Spleen (tissue), 11 donors: ENCODE results near the gene ZNF518B. TPM values are rescaled to one million over a fixed set of nuclear protein-coding genes. Genes with fewer than 3 reads are reported as not detected.

Experiments
- DNase-seq: peaks from one replicate; pipeline ENCODE4 v3.0.0-alpha.2; 2020
- H3K27ac ChIP-seq, 8 donors: fragments of 200-600 bp; sonication (generic) in 7 of 8; 1 replicate in 4 of 8; 2 replicates in 4 of 8; pipeline versions ENCODE4 v1.5.0 to v1.8.0; 2016 to 2021; ENCODE audit warnings: inconsistent platforms in 4 of 8, mild to moderate bottlenecking in 4 of 8, moderate library complexity in 1 of 8
- H3K27me3 ChIP-seq, 7 donors: fragments of 200-600 bp; sonication (generic) in 6 of 7; replicated peaks in 1 of 7; 1 replicate in 4 of 7; 2 replicates in 3 of 7; pipeline versions ENCODE4 v1.5.0 to v1.8.0; 2016 to 2021; ENCODE audit warnings: inconsistent platforms in 3 of 7, mild to moderate bottlenecking in 1 of 7
- H3K36me3 ChIP-seq, 6 donors: fragments of 200-600 bp; sonication (generic) in 5 of 6; 1 replicate in 4 of 6; 2 replicates in 2 of 6; pipeline versions ENCODE4 v1.5.0 to v1.8.0; 2016 to 2021; ENCODE audit warnings: inconsistent platforms in 2 of 6
- H3K4me1 ChIP-seq, 6 donors: fragments of 200-600 bp; sonication (generic) in 5 of 6; 1 replicate in 3 of 6; 2 replicates in 3 of 6; pipeline versions ENCODE4 v1.5.0 to v1.8.0; 2016 to 2021; ENCODE audit warnings: inconsistent platforms in 3 of 6
- H3K4me3 ChIP-seq, 8 donors: fragments of 200-600 bp; sonication (generic) in 7 of 8; 1 replicate in 4 of 8; 2 replicates in 4 of 8; pipeline versions ENCODE4 v1.5.0 to v1.8.0; 2016 to 2021; ENCODE audit warnings: inconsistent platforms in 4 of 8, mild to moderate bottlenecking in 4 of 8, moderate library complexity in 2 of 8
- H3K9me3 ChIP-seq, 8 donors: fragments of 200-600 bp; sonication (generic) in 7 of 8; 1 replicate in 4 of 8; 2 replicates in 4 of 8; pipeline versions ENCODE4 v1.5.0 to v1.8.0; 2016 to 2021; ENCODE audit warnings: inconsistent platforms in 4 of 8
- POLR2A ChIP-seq, 3 donors: fragments of 450-650 bp; IDR thresholded peaks; one replicate each; pipeline ENCODE4 v1.5.1; 2017; ENCODE audit warnings: antibody characterized with exemption in 3 of 3, mild to moderate bottlenecking in 1 of 3
- POLR2AphosphoS5 ChIP-seq, 3 donors: sonication (generic); formaldehyde crosslinking; IDR thresholded peaks; one replicate each; pipeline ENCODE4 v1.5.1; 2017; ENCODE audit warnings: antibody characterized with exemption in 3 of 3
- WGBS, 5 donors: extraction: QIAGEN DNeasy Blood & Tissue Kit in 3 of 5; methylation state at CpG; one replicate each; pipeline versions ENCODE4 v1.1.5 to v1.1.7; 2013 to 2018; 5-methylcytosine and 5-hydroxymethylcytosine counted together
- intact Hi-C: fragments of 100-400 bp; cut with DNase I; formaldehyde crosslinking; loops from one replicate; pipeline ENCODE4 v1.15.0; 2023; ENCODE audit warnings: low total_unique reads
- polyA plus RNA-seq, 3 donors: library from polyadenylated mRNA; stranded (reverse); fragments of 200-250 nt; gene quantifications; one replicate each; pipeline ENCODE4 v1.2.1, GENCODE V29; 2013
- total RNA-seq, 7 donors: library from RNA; depleted of rRNA in 3 of 7; stranded (reverse); fragments of >200 nt in 3 of 7; fragmentation: NEBNext Ultra II Directional in 4 of 7; extraction: Animal tissue kit (Norgen Biotek cat#: 25700) in 4 of 7; gene quantifications; one replicate each; pipeline versions ENCODE4 v1.1.0 to v1.2.1, GENCODE V29; 2016 to 2021
- TF ChIP-seq, protein P1 (sequence below), 11 experiments: fragments of 200-600 bp in 7 of 11; fragments of 450-650 bp in 4 of 11; sonication (generic) in 4 of 11; IDR thresholded peaks in 8 of 11; conservative IDR thresholded peaks in 3 of 11; 1 replicate in 7 of 11; 2 replicates in 4 of 11; pipeline versions ENCODE4 v1.4.0 to v1.8.0; 2016 to 2021; ENCODE audit warnings: antibody characterized with exemption in 11 of 11, inconsistent platforms in 4 of 11, mild to moderate bottlenecking in 1 of 11
- donor health status: healthy with polysubstance abuse.
- donor health status: DM: no; HTN: no; CAD: no; lungs with moderate emphysema.
- donor health status: DM: no; HTN: no; CAD: no.
- donor health status: Bipolar disorder and iron deficiency.
- donor health status: healthy.
- donor health status: DM: no; HTN: no; CAD: no.
- donor health status: DM: yes; HTN: yes; CAD: no.

Gene ZNF518B
- total and polyA plus RNA-seq, 10 donors, result 4.9 to 61.9 (median 22.6) TPM

DNA sequence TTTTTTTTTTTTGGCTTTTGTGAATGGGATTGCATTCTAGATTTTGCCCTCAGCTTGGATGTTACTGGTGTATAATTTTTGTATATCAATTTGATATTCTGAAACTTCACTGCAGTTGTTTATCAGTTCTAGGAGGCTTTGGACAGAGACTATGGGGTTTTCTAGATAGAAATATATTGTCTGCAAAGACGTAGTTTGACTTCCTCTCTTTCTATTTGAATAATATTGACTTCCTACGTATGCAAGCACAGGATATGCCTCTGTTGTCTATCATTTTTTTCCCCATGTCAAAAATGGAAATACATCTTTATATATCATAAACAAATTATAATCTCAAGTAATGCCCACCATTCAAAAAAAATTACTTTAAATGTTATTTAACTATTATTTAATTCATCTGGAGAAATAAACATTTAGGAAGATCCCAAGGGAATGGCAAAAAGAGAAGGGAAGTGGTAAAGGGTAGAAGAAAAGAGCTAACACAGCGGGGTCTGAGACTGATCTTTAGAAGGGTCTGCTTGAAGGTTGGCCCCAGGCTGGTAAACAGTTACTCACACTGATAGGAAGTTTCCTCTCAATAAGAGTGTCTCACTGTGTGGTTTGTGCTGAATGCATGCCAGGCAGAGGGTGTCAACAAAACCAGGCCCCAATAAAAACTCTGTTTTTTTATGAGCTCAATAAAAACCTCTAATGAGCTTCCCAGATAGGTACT lies 35.7 kb downstream of the ZNF518B start:
- Histone ChIP-seq H3K4me1 (no peaks in the 10 kb centered on the region), H3K4me3 (no peak overlapping the region), H3K36me3 (no peaks in the 10 kb centered on the region), H3K27ac (no peak overlapping the region), H3K27me3 (no peaks in the 10 kb centered on the region), H3K9me3 (peaks cover 0 to 23% (median 3%) of the 10 kb centered on the region in 8 donors)
- intact Hi-C loops, result no loop called here
- 19 to 42% (median 34%) methylated on average over 3 of the region's 3 CpGs for WGBS, 5 donors
- DNase-seq, result no peak
- no peak for TF ChIP-seq POLR2A (IDR thresholded peaks at IDR 0.05)
- no peak for TF ChIP-seq POLR2AphosphoS5 (IDR thresholded peaks at IDR 0.05)
- TF ChIP-seq, protein P1, sequence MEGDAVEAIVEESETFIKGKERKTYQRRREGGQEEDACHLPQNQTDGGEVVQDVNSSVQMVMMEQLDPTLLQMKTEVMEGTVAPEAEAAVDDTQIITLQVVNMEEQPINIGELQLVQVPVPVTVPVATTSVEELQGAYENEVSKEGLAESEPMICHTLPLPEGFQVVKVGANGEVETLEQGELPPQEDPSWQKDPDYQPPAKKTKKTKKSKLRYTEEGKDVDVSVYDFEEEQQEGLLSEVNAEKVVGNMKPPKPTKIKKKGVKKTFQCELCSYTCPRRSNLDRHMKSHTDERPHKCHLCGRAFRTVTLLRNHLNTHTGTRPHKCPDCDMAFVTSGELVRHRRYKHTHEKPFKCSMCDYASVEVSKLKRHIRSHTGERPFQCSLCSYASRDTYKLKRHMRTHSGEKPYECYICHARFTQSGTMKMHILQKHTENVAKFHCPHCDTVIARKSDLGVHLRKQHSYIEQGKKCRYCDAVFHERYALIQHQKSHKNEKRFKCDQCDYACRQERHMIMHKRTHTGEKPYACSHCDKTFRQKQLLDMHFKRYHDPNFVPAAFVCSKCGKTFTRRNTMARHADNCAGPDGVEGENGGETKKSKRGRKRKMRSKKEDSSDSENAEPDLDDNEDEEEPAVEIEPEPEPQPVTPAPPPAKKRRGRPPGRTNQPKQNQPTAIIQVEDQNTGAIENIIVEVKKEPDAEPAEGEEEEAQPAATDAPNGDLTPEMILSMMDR (IDR thresholded peaks at IDR 0.05 in 8 of 11, conservative IDR thresholded peaks at IDR 0.05 in 3 of 11), result no peak

DNA sequence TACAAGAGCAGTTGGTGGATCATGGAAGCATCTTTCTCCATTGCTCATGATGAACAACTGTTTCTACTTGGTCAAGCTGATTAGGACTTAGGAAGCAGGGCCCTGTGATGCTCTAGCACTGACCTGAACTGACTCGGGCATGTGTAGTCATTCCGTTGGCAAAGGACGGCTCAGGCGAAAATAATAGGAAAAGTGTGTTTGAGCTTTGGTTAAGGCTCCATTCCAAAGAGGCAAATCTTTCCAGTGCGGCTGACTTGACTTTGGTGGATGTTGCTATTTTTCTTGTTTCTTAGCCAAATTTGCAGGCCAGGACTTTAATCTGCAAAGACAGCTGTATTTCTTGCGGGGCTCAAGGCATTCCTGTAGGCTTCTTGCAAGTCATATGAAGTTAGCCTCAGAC lies 39.5 kb downstream of the ZNF518B start:
- H3K36me3 ChIP-seq, result no peaks in the 10 kb centered on the region
- TF ChIP-seq POLR2A (IDR thresholded peaks at IDR 0.05) (no peak), POLR2AphosphoS5 (IDR thresholded peaks at IDR 0.05) (no peak)
- TF ChIP-seq, protein P1 (IDR thresholded peaks at IDR 0.05 in 8 of 11, conservative IDR thresholded peaks at IDR 0.05 in 3 of 11), result no peak
- peaks cover 0 to 9% (median 0%) of the 10 kb centered on the region in 6 donors for H3K4me1 ChIP-seq
- no peak for DNase-seq
- H3K27ac ChIP-seq, result no peak overlapping the region
- peaks cover 0 to 13% (median 0%) of the 10 kb centered on the region in 8 donors for H3K9me3 ChIP-seq
- no peak overlapping the region for H3K4me3 ChIP-seq
- intact Hi-C loops, result no loop called here
- WGBS, 5 donors, result 94 to 97% (median 96%) methylated on average over 6 of the region's 6 CpGs
- no peaks in the 10 kb centered on the region for H3K27me3 ChIP-seq

DNA sequence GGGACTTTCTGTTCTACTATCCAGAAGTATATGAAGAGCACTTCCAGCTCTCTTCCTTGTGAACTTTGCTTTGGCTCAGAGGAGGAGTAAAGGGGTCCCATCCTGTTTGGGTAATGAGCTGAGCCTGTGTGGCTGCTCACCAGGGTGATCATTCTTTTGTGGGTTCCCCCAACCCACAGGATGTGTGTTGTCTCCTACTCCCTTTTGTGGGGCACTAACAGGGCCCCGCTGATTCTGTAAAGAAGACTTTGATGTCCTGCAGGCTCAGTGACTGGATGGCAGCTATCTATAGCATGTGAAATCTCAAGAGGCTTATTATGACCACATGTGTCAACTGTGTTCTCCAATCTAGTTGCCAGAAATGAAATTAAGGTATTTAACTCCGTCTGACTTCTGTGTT lies 40.8 kb downstream of the ZNF518B start:
- intact Hi-C loops, result no loop called here
- no peaks in the 10 kb centered on the region for H3K36me3 ChIP-seq
- H3K27me3 ChIP-seq, result no peaks in the 10 kb centered on the region
- WGBS, 5 donors, result 32 to 42% (median 38%) methylated on average over 2 of the region's 2 CpGs
- no peak overlapping the region for H3K4me3 ChIP-seq
- no peak for DNase-seq
- no peak overlapping the region for H3K27ac ChIP-seq
- peaks cover 0 to 9% (median 0%) of the 10 kb centered on the region in 6 donors for H3K4me1 ChIP-seq
- no peak for TF ChIP-seq POLR2A (IDR thresholded peaks at IDR 0.05)
- TF ChIP-seq POLR2AphosphoS5 (IDR thresholded peaks at IDR 0.05), result no peak
- TF ChIP-seq, protein P1 (IDR thresholded peaks at IDR 0.05 in 8 of 11, conservative IDR thresholded peaks at IDR 0.05 in 3 of 11), result no peak
- peaks cover 0 to 13% (median 0%) of the 10 kb centered on the region in 8 donors for H3K9me3 ChIP-seq

DNA sequence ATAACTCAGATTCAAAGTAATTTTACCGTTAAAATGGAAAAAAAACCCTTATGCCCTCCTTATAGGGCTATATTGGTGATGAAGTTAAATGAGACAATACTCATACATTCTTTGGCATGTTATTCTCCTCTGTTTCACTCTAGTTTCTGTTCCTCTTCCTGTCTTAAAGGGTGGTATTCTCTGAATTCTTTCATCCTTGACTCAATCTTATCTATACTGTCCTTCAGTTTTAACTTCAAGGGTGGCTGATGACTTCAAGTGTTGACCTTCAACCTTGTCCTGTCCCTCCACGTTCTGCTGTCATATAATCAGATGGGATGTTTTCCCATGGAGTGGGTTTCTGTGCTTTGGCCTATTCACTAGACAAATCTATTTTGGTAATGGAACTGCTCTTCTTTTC lies 44.0 kb downstream of the ZNF518B start:
- TF ChIP-seq POLR2A (IDR thresholded peaks at IDR 0.05) (no peak), POLR2AphosphoS5 (IDR thresholded peaks at IDR 0.05) (no peak)
- TF ChIP-seq, protein P1 (IDR thresholded peaks at IDR 0.05 in 8 of 11, conservative IDR thresholded peaks at IDR 0.05 in 3 of 11), result no peak
- H3K4me1 ChIP-seq, result peaks cover 0 to 9% (median 0%) of the 10 kb centered on the region in 6 donors
- intact Hi-C loops, result no loop called here
- H3K27me3 ChIP-seq, result no peaks in the 10 kb centered on the region
- H3K27ac ChIP-seq, result no peak overlapping the region
- no peak overlapping the region for H3K4me3 ChIP-seq
- 39 to 69% (median 55%) methylated on average over 2 of the region's 2 CpGs for WGBS, 5 donors
- DNase-seq, result no peak
- no peaks in the 10 kb centered on the region for H3K36me3 ChIP-seq
- no peaks in the 10 kb centered on the region for H3K9me3 ChIP-seq
